ENCODE data around the gene MYH6.

MYH6 gene

DNA sequence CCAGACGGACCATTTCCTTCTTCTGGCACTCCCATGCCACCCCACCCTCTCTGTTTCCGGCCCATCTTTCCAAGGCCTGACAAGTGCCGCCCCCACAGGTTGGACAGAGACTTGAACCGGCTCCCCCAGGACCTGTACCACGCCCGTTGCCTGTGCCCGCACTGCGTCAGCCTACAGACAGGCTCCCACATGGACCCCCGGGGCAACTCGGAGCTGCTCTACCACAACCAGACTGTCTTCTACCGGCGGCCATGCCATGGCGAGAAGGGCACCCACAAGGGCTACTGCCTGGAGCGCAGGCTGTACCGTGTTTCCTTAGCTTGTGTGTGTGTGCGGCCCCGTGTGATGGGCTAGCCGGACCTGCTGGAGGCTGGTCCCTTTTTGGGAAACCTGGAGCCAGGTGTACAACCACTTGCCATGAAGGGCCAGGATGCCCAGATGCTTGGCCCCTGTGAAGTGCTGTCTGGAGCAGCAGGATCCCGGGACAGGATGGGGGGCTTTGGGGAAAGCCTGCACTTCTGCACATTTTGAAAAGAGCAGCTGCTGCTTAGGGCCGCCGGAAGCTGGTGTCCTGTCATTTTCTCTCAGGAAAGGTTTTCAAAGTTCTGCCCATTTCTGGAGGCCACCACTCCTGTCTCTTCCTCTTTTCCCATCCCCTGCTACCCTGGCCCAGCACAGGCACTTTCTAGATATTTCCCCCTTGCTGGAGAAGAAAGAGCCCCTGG, 32.4 kb downstream of the MYH6 start:
- no peak for DNase-seq

GRCh38 chr14:23373041-23373440, 35.0 kb downstream of the MYH6 start:
- DNase-seq: no peak

GRCh38 chr14:23372509-23372908, 35.6 kb downstream of the MYH6 start, which contains the start of gene IL25:
TSS of gene IL25 (plus strand) at chr14:23372809.
- DNase-seq: no peak

DNA sequence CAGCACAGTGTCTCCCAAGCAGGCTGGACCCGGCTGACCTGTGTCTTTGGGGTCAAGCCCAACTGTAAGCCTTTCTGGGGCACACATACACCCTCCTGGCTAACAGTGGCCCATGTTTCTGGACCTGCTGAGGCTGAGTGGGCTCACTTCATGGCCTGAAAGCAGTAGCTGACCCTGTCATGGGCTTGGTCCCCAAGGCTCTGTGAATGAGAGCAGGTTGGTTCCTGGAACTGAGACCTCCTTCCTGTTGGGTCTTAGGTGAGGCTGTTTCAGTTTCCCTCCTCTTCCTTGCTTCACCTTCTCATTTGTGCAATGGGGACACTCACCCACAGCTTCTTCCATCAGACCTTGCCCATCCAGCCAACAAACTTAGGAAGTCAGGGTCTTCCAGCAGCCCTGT, 36.2 kb downstream of the MYH6 start:
- no peak for DNase-seq

DNA sequence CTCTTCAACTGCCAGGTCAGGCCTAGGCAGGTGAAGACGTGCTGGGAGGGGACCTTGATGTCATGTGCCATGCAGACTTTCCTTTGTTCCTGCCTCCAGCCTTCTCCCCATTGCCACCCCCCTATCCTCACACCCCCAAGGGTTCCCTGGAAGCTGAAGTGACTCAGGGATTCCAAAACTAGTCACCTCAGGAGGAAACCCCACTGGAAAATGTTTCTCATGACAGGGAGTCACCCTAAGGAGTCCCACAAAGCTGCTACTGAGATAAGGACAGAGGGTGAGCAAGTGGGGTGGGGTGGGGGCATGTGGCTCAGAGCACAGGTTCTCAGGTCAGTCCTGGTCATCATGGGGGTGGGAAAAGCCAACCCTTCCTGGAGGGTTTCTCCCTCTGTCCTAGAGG, 37.9 kb downstream of the MYH6 start:
- DNase-seq: no peak

DNA sequence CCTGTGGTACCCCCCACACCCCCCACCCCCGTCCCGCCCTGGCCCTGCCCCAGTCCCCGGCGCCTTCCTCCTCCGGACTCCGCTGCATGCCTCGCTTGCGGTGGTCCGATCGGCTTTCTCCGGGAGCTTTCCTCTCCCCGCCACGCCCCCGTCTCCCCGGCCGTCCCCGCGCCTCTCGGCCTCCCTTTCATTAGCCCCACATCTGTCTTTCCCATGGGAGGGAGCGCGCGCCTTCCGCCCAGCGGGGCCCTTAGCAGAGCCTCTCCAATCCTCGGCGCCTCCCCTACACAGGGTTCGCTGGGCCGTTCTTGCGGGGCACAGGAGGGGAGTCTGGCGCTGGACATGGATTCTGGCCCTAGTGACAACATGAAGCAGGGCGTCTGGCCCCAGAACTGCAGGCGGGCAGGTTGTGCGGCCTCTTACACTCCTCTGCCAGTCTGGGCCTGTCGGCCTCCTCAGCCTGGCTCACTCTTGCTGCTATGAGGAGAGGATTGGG, 41.6 kb downstream of the MYH6 start:
- no peak for DNase-seq

- no peak for DNase-seq
These were observed 42.2 kb downstream of the MYH6 start for GRCh38 chr14:23365732-23366425.

- DNase-seq: no peak
These were observed 42.9 kb downstream of the MYH6 start, which contains the start of gene EFS for GRCh38 chr14:23365036-23365731. TSS of gene EFS (minus strand) at chr14:23365172. CDS start at chr14:23365025, 147 bp downstream.

DNA sequence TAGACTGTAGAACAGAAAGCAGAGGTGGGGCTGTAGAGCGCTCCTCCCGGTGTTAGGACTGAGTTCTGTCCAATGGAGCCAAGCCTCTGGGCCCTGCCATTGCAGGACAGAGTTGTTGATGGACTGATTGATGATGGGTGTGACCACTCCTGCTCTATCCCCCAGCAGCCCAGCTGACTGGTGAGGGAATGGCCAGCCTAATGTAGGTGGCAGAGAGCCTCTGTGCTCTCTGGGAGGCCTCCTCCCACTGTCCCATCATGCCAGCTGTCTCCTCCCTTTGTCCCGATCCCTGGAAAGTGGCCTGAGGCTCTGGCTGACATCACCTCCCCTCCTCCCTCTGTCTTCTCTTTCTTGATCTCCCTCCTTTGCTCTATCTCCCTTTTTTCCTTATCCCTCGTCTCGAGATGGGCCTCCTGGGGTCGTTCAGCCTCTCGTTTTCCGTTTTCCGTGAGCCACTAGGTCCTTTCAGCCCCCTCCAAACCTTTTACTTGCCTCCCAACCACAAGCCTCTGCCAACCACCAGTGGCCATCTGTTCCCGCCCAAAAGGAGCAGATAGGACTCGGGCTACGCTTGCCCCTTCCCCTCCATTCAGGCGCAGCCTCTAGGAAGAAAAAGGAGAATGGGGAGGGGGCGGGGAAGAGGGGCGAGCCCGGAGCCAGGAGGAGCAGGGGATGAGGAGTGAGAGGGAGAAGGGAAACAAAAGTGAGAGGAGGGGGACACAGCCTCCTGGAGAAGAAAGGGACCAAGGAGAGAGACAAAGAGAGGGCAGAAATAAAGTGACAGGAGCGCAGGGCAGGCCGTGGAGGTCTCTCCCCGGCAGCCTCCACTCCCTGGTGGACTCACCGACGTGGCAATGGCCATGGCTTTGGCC, 43.7 kb downstream of the MYH6 start:
- no peak for DNase-seq

GRCh38 chr14:23362200-23362599, 45.9 kb downstream of the MYH6 start:
- no peak for DNase-seq

GRCh38 chr14:23361763-23362162, 46.3 kb downstream of the MYH6 start:
- no peak for DNase-seq

GRCh38 chr14:23361320-23361719, 46.8 kb downstream of the MYH6 start:
- no peak for DNase-seq

- DNase-seq: no peak
These were observed 47.6 kb downstream of the MYH6 start for GRCh38 chr14:23360496-23360895.

DNA sequence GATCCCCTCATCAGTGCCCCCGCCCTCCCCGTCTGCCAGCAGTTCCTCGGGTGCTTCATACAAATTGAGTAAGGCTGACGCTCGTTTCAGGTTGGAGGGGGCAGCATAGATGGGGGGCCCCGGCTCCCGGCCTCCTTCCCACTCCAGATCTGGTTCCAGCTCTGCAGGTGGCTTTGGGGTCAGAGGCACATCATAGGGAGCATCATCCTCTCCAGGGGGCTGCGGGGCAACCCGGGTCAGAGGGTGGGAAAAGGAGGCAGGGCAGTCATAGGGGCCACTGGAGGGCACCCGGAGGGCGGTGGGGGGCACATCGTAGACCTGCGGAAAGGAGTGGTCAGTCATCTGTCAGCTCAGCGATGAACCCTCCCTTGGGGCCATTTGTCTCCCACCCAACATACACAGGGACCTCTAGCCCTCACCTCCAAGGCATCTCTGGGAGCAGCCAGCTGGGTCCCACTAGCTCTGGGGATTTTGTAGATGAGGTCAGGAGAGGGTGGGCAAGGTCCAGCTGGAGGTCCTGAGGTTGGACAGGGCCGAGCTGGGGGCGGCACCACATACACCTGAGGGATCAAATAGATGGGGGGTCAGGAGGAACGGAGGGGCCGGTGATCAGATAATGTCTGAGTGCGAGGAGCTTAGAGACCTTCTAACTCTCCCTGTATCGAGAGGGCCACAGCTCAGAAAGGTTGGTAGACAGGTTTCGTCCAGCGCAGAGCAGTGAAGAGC, 48.2 kb downstream of the MYH6 start:
- DNase-seq: no peak

DNA sequence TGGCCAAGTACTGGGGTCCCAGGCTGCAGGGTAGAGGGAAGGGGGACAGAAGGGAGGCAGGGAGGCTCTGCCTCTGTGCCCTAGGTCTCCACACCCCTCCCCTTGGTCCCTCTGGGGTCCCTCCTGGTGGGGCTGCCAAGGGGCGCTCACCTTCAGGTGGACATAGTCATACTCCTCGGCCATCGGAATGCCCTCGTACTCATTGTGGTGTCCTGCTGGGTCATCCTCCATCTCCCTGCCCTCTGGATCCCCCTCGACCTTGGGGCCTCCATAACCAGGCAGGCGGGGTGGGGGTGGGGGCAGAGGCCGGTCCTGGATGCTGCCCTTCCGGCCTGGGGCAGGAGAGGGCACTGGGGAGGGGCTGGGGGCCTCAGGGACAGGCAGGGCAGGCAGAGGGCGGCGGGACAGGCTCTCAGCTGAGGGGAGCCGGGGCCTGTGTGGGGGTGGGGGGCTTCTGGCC, 48.9 kb downstream of the MYH6 start:
- no peak for DNase-seq

DNA sequence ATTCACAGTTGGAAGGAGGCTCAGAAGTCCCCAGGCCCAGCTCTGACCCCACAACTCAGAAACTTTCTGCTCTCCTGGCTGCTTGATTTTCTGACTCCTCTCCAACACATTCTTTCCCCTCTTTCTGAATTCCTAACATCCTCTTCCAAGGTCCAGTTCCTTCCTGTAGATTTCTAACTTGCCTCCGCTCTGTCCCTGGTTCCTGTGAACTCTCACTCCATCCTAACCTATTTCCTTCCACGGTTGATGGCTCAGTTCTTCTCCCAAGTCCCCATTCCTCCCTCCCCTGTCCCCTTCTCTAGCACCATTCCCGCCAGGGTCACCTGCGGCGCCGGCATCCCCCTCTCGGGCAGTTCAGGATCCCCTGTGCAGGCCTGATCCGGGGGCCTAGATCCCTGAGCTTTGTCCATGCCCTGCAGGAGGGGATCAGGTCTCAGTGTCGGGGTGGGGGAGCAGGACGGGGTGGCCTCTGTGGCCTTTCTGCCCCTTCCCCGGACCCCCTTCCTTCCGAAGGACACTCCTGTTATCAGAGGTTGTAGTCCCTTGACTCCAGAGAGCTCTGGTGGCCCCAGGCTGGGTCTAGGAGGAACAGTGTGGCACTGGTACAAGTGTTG, 49.4 kb downstream of the MYH6 start:
- DNase-seq: no peak

GRCh38 chr14:23358042-23358441, 50.0 kb downstream of the MYH6 start:
- DNase-seq: no peak

- no peak for DNase-seq
These were observed 50.8 kb downstream of the MYH6 start for GRCh38 chr14:23357261-23357660.

DNA sequence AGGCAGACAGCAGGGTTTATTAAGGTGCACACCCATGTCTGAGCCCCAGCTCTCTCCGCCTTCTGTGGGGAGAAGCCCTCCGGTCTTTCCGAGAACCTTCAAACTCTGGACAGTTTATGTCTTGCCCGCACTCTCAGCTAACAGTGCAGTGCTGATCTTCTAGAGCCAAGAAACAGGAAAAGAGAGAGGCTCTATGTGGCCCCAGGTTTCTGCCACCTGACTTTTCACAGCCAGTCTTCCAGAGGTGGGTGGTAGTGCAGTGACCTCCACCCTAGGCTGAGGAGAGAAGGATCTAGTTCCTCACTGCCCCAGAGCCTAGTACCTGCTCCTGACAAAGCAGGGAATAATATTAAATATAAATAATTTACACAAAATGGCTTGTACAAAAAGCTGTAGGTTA, 51.4 kb downstream of the MYH6 start:
- no peak for DNase-seq

- DNase-seq: no peak
These were observed 52.1 kb downstream of the MYH6 start for GRCh38 chr14:23355871-23356435.

DNA sequence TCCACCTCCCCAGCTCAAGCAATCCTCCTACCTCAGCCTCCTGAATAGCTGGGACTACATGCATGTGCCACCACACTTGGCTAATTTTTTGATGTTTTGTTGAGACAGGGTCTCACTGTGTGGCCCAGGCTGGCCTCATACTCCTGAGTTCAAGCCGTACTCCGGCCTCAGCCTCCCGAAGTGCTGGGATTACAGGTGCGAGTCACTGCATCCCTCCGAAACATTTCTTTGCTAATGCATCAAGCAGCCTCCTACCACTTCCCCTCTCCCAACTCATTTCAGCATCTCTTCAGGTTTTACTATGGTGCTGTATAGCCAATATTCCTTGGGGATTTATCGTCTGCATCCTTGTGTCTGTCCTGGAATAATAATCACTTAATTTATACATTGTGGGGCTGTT, 53.1 kb downstream of the MYH6 start:
- no peak for DNase-seq

All from HCEC 1CT (cell line).